HG03520 (cell line): ENCODE measurements around the gene LOXL1.

Source experiments
- ATAC-seq: cut with Tn5 transposase; IDR thresholded peaks from one replicate; pipeline ENCODE4 v1.9.1; 2021; ENCODE audit warnings: mild to moderate bottlenecking, moderate library complexity; ENCODE audit not compliant: unreplicated experiment

LOXL1 gene

GRCh38 chr15:73899197-73900094 is 26.8 kb upstream of the LOXL1 start:
- no peak for ATAC-seq

- ATAC-seq = no peak
Observed at GRCh38 chr15:73900095-73900712, 26.1 kb upstream of the LOXL1 start.

- ATAC-seq = no peak
Observed at GRCh38 chr15:73901126-73901810, 25.0 kb upstream of the LOXL1 start.

- no peak for ATAC-seq
Observed at GRCh38 chr15:73902121-73903020, 23.9 kb upstream of the LOXL1 start.

- no peak for ATAC-seq
Observed at GRCh38 chr15:73904026-73904815, 22.0 kb upstream of the LOXL1 start.

GRCh38 chr15:73905225-73905827 is 20.9 kb upstream of the LOXL1 start:
- no peak for ATAC-seq

GRCh38 chr15:73906346-73907034 is 19.8 kb upstream of the LOXL1 start:
- ATAC-seq = no peak

- no peak for ATAC-seq
Observed at GRCh38 chr15:73907035-73907408, 19.2 kb upstream of the LOXL1 start.

- no peak for ATAC-seq
Observed at GRCh38 chr15:73908030-73908821, 18.0 kb upstream of the LOXL1 start.

- ATAC-seq = no peak
Observed at GRCh38 chr15:73908822-73909122, 17.5 kb upstream of the LOXL1 start.

GRCh38 chr15:73909651-73910050 is 16.6 kb upstream of the LOXL1 start:
- ATAC-seq = no peak

GRCh38 chr15:73910522-73911303 is 15.5 kb upstream of the LOXL1 start:
- no peak for ATAC-seq

GRCh38 chr15:73912030-73912596 is 14.1 kb upstream of the LOXL1 start:
- ATAC-seq = no peak

- no peak for ATAC-seq
Observed at GRCh38 chr15:73914145-73914544, 12.1 kb upstream of the LOXL1 start.

- no peak for ATAC-seq
Observed at GRCh38 chr15:73915082-73915481, 11.2 kb upstream of the LOXL1 start.

GRCh38 chr15:73918784-73919183 is 7.5 kb upstream of the LOXL1 start:
- ATAC-seq = no peak

- ATAC-seq = no peak
Observed at GRCh38 chr15:73919706-73920105, 6.6 kb upstream of the LOXL1 start.
